ENCODE data around the gene IGHMBP2.

IGHMBP2 gene

DNA sequence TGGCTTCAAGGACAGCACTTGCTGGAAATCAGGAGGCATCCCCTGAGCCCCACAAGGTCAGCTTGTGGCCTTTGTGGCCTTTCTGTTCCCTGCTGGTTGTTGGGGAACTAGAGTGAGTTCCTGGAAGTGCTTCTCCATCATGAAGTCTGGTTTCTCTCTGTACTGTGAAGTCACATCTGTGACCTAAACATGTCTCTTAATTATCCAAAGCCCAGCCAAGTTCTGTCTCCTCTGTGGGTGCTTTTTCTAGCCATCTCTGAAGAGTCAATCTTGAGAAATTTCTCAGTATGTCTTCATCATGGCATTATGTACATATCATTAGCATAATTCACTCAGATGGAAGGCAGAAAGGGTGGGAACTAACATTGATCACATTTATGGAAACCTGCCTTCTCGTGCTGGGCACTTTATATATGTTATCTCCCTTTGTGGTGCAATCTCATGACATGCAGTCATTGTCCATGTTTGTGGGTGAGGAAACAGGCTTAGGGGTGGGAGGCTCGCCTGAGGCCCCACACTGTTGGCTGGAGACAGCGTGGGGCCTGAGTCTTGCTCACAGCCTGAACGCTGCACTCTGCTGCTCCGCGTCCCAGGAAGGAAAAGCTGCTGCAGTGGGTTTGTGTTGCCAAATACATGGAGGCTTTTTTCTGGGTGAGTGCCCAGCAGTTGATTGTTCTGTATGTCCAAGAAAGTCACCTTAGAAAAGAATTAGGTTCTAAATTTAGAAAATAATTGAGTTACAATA is 24.6 kb downstream of the IGHMBP2 start:
- no peak for DNase-seq

DNA sequence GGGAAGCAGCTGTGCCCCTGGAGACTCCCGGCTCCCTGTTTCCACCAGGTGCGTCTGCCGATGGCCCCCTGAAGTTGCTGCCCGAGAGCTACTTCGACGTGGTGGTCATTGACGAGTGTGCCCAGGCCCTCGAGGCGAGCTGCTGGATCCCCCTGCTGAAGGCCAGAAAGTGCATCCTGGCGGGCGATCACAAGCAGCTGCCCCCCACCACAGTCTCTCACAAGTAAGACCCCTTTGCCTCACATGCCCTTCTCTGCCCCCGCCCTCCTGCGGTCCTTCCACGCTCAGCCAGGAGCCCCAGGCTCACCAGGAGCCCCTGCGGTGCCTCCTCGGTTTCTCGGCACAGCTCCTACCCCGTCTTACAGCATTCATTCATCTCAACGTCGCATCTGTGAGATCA is 25.4 kb downstream of the IGHMBP2 start:
- DNase-seq: no peak

DNA sequence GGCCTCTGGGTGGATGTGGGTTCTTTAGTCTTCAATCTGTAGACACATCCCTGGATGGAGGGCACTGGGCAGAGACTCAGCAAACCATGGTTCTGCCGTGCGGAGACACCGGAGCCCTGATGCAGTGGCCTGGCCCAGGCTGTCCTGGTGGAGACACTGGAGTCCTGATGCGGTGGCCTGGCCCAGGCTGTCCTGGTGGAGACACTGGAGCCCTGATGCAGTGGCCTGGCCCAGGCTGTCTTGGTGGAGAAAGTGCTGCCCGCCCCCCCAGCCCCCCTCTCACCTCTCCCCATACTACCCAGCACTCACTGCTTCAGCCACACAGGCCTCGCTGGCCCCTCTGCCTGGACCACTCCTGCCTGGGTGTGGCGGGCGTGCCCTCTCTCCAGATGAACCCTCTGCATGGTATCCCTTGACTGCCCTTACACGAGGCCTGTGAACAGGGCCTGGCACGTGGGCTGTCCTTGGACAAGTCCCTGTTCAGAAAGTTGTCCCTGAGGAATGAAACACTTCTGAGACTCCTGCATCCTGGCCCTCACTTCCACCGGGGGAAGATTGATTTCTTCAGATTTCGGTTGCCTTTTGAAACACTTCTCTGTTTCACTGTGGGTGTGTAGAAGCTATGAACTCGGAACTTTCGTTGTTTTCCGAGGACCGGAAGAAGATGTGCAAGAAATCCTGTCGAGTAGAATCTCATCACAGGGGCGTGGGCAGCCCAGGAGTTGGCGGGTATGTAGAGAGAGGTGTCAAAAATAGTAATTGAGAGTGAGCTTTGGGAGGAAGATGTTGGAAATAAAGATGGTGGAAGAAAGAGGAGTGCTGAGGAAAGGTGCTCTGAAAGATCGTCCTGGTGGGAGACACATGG is 26.2 kb downstream of the IGHMBP2 start:
- DNase-seq: no peak

DNA sequence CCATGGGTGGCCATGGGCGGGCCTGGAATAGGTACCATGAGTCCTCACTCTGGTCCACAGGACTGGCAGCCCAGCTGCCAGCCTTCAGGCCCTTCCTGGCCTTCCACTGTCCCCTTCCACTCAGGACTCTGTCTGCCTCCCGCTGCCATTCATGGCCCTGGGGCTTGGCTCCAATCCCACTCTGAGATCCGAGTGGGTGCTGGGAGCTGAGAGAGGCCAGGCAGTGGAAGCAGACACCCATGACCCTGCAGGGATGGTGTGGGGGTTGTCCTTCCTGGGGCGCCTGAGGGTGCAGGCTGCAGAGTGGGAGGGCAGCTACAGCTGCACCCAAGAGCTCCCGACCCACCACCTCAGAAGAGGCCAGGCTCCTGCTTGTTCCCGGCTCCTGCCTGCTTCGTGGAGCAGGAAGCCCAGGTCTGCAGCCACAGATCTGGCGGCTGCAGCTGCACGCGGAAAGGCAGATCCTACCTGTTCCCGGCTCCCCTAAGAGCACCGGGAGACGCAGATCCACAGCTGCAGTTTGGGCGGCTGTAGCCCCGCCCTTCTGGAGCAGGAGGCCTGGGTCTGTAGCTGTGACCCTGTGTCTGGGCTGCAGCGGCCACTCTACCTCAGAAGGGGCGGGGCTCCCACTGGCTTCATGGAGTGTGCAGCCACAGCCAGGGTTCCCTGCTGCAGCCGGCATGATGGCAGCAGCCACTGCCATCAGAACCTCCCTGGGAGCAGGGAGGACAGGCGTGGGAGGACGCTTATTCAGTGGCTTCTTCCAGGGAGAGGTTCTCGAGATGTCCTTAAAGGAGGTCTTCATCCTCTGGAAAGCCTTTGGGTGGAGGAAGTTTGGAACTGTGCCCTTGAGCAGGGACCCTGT is 27.5 kb downstream of the IGHMBP2 start:
- no peak for DNase-seq

DNA sequence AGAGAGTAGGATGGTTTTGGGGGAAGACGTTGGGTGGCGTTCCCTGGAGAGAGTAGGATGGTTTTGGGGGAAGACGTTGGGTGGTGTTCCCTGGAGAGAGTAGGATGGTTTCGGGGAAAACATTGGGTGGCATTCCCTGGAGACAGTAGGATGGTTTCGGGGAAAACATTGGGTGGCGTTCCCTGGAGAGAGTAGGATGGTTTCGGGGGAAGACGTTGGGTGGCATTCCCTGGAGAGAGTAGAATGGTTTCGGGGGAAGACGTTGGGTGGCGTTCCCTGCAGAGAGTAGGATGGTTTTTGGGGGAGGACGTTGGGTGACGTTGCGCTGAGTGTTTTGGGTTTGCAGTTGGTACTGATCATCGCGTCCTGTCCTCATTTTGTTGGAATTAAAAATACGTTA is 28.2 kb downstream of the IGHMBP2 start:
- no peak for DNase-seq

DNA sequence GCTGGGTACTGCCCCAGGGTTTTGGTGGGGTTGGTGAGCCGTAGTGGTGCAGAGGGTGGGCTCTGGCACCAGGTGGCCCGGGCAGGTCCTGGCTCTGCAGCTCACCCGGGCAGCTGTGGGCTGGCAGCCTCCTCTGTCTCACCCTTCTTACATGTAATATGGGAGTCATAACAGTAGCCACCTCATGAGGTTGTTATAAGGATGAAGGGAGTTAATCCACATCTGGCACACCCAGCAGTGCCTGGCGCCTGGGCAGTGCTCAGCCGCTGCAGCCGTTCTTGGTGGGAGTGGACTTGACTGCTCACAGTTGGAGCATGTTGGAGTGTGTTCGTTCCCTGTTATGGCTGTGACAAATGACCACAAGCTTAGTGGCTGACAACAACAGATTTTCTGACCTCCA is 28.7 kb downstream of the IGHMBP2 start:
- DNase-seq: no peak

DNA sequence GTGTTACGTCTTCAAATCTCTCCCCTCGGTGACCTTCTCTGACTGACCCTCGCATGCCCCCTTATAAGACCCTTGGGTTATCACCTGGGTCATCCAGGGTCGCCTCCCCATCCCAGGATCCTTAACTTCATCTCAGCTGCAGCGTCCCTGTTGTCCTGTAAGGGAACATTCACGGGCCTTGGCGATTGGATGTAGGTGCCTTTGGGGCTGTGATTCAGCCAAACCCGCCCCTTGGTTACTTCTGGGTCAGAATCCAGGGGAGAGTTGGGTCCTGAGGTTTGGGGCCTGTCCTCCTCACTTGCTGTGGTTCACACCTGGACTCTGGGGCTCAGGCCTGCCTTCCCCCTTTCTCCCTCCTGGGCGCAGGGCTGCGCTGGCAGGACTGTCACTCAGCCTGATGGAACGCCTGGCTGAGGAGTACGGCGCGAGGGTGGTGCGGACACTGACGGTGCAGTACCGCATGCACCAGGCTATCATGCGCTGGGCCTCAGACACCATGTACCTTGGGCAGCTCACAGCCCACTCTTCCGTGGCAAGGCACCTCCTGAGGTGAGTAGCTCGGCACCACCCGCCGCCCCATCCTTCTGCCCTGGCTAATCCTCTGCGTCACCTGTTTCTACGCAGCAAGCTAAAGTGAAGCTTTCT is 29.4 kb downstream of the IGHMBP2 start:
- DNase-seq: no peak

DNA sequence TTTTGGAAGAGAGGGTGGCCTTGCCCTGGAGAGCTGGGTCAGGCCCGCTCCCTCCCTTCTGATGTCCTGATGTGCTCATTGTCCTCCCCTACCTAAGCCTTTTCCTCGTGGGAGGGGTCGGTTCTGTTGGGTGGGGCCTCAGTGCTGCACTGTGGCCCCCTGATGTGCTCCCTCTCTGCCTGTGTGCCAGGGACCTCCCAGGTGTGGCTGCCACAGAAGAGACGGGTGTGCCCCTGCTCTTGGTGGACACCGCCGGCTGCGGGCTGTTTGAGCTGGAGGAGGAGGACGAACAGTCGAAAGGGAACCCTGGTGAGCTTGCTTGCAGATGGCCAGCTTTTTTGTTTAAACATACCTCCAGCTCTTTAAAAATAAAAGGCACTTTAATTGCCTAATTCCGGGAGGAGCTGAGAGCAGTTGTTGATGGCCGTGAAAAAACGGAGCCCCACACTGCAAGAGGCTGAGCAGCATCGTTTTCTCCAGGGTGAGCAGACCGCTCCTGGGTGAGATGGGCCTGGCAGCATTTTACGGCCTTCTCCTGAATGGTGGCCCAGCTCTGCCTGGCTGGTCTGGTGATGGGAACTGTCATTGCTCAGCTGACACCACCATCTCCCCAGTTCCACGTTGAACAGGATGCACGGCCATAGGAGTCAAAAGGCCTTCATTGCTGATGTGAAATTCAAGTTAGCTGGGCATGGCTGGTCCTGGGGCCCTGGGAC is 30.1 kb downstream of the IGHMBP2 start:
- no peak for DNase-seq

DNA sequence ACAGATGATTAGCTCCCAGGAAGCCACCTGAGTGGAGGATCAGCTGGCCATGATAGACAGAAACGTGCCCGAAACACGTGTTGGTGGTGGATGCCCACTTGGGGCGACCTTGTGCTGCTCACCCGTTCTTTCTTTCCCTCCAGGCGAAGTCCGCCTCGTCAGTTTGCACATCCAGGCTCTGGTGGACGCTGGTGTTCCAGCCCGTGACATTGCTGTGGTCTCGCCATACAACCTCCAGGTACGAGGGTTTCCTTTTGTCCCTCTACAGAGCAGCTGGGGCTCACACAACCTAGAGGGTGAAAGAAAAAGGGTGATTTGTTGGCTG is 30.6 kb downstream of the IGHMBP2 start:
- no peak for DNase-seq

DNA sequence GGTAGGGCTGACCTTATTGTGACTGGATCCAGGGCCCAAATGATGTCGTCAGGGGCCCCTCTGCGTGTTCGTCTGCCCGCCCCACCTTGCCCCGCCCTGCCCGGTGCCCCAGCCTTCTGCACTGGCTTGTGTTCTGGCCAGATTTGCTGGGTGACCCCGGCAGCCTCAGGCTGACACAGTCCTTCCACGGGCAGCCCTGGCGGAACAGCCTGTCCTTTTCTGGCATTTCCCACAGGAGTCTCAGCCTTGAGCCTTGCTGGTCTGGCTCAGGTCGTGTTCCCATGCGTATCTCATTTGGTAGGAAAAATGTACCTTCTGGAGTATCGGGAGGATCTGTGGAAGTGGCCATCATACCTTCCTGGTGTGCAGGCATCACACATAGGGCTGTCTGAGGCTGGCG is 31.0 kb downstream of the IGHMBP2 start:
- no peak for DNase-seq

DNA sequence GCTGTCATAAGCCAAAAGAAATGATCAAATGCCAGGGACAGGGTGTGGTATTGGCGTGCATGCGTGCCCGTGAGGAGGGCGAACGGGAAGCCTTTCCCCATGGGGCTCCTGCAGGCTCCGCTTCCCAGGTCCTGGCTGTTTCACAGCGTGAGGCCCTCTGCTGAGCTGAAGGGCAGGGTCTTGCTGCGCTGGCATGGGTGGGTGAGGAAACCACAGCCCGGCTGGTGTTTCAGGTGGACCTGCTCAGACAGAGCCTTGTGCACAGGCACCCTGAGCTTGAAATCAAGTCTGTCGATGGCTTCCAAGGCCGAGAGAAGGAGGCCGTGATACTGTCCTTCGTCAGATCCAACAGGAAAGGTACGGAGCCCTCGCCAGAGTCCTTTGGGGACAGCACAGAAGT is 31.4 kb downstream of the IGHMBP2 start:
- DNase-seq: no peak

DNA sequence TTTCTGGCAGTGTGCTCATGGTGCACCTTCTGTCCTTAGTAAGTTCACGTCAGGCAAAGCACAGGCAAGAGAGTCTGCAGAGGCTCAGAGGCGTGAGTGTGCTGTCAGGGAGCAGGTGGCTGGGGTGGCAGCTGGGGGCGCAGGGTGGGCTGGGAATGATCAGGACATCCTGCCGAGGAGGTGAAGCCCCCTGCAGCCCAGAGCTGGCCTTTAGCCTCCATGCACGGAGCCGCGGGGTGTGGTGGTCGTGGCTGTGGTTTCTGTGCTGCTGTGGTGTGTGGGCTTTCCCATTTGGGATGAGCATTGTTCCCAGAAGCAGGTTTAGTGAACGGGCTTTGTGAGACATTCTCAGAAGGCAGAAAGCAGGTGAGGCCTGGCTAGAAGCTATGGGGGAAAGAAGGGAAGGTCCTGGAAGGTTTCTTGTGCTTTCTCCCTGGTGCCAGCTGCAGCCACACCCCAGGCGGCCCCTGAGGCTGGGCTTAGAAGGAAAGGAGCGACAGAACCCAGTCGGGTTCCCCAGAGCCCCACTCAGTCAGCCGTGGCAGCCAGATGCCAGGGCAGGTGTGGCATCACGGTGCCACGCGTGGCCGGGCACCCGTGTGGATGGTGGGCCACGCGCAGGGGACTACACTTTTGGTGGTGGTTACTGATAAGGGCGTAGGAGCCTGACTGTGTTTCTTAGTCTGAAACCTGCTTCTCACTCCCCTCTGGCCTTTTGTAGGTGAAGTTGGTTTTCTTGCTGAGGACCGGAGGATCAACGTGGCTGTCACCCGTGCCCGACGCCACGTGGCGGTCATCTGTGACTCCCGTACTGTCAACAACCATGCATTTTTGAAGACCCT is 32.0 kb downstream of the IGHMBP2 start:
- no peak for DNase-seq

DNA sequence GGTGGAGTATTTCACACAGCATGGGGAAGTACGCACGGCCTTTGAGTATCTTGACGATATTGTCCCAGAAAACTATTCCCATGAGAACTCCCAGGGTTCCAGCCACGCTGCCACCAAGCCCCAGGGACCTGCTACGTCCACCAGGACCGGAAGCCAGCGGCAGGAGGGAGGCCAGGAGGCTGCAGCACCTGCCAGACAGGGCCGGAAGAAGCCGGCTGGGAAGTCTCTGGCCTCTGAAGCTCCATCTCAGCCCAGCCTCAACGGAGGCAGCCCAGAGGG is 32.6 kb downstream of the IGHMBP2 start:
- no peak for DNase-seq

DNA sequence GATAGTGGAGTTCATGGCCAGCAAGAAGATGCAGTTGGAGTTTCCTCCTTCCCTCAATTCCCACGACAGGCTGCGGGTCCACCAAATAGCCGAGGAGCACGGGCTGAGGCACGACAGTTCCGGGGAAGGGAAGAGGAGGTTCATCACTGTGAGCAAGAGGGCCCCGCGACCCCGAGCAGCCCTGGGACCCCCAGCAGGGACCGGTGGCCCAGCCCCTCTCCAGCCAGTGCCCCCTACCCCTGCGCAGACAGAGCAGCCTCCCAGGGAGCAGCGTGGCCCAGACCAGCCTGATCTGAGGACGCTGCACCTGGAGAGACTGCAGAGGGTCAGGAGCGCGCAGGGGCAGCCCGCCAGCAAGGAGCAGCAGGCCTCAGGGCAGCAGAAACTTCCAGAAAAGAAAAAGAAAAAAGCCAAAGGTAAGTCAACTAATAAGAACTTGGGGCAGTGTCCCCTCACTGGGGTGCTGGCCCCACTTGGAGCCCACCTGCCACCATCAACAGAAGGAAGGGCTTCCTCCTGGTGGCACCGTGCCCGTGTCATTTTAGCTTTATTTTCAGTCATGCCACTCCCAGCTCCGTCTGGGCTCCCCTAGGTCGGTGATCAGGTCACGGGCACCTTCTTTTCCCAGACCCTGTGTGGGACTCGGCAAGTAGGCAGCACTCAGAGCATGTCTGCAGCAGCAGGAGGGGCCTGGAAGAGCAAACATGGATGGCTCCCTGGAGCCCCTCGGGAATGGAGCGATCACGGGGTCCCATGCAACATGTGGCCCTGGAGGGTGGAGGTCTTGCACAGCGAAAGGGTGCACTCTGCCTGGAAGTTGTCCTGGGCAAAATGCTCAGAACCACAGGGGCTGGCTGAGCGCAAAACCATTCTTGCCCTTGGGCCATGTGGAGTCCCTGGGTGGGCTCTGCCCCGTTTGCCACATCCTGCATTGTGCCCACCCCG is 33.3 kb downstream of the IGHMBP2 start:
- DNase-seq: no peak

DNA sequence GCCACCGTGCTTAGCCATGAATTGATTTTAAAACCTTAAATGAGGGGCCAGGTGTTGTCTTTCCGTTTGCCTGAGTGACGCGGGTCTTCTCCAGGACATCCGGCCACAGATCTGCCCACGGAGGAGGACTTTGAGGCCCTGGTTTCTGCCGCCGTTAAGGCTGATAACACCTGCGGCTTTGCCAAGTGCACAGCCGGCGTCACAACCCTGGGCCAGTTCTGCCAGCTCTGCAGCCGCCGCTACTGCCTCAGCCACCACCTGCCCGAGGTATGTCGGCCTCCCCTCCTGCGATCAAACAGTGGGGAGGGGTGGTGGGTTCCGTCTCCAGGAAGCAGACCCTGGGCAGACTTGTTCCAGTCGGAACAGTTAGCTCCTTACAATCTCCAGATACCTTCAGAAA is 34.4 kb downstream of the IGHMBP2 start:
- no peak for DNase-seq

DNA sequence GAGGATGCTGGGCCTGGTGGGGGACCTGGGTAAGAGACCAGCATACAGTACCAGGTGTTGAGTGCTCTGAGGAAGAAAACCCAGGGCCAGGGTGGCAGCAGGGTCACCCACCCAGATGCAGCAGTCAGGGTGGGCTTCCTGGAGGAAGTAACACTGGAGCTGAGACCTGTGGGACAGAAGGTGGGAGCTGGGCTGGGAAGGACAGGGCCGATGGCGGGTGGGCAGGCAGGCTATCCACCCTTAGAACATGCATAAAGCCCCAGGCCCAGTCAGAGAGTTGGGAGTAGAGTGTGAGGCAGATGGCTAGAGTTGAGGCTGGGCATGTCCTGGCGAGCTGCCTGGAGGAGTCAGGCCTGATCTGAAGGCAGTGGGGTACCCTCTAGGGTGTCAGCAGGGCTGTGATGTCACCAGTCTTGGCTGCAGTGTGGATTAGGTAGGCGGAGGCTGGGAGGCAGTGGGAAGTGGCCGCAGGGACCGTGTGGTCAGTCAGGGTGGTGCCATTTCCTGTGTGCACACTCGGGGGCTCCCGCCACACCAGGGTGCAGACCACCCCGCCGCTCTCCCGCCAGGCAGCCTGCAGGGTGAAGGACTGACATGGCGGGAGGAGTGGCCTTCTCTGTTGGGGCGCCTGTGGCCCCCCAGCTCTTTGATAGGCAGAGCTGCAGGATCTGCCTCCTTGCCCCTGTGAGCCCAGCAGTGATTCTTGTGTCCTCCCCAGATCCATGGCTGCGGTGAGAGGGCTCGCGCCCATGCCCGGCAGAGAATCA is 35.3 kb downstream of the IGHMBP2 start:
- no peak for DNase-seq

DNA sequence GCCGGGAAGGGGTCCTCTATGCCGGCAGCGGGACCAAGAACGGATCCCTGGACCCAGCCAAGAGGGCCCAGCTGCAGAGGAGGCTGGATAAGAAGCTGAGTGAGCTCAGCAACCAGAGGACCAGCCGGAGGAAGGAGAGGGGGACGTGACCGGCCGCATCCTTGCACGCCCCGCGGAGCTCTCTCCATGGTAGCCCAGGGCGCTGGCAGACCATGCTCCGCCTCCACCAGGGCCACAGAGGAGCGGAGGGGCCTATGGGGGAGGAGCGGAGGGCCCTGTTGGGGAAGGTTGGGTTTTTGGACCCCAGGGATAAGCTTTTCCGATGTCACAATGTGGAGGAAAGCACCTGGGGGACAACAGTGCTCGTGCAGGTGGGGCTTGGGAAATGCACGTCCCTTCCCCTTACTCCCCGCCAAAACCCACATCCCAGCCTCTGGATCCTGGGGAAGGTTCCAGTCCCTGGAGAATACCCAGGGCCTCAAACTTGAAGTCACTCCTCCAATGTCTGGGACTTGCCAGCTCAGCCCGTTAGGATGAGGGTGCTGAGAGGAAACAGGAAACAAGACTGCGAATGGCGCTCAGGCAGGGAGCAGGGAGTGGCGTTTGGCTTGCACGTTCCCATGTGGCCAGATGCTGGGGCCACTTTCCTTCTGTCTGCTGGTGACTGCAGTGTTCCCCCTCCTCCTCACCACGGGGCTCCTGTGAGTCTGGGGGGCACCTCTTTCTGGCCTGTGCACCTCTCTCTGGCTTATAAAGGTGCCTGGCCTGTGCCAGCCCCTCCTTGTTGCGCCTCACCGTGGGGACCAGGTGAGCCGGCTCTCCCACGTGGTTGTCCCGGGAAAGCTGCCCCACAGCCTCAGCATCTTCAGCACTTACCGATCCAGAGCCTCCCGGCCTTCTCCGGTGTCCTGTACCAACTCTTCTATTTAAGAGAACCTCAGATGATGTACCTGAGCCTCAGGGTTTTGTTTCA is 36.2 kb downstream of the IGHMBP2 start:
- DNase-seq: no peak

DNA sequence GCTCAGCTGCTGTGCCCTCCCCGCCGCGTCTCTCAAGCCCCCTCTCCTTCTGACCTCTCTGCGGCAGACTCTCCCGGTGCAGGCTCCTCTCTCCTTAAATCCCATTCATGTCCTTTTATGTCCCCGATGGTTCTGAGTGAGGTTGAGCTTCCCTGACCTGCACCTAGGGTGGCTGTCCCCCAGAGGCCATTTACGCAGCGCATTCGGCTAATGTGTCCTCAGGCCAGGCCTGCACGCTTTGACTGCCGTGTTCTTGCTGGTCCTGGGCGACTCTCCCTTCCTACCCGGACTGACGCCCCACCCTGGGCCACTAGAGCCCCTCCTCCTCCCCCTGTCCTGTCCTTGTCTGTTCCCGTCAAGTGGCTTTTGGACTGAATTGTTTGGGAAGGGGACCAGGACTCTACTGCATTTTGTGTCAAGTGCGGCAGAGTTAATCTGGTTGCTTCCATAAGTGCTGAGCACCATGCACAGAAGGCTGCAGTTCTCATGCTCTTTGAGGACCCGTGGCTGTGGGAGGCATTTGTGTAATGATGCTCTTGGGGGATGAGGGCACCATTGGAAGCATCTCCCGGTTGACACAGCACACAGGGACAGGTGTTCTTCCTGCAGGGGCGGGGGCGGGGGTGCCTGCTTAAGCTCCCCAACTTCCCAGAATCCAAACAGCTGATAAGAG is 37.1 kb downstream of the IGHMBP2 start:
- DNase-seq: no peak
